Measurements from ENCODE around the gene TNFSF11. TPM values are rescaled to one million over a fixed set of nuclear protein-coding genes. Genes with fewer than 3 reads are reported as not detected.

Gene TNFSF11
- polyA plus RNA-seq, 1 donor from 2014 or later: not detected

Other genes with a start within 250 kb of the TNFSF11 start
- gene FAM216B, start 207.4 kb downstream of the TNFSF11 start, polyA plus RNA-seq (ENCODE audit: insufficient read depth, low read depth, low replicate concordance): not detected